Measurements from ENCODE around the gene MSANTD1.

The MSANTD1 gene

DNA sequence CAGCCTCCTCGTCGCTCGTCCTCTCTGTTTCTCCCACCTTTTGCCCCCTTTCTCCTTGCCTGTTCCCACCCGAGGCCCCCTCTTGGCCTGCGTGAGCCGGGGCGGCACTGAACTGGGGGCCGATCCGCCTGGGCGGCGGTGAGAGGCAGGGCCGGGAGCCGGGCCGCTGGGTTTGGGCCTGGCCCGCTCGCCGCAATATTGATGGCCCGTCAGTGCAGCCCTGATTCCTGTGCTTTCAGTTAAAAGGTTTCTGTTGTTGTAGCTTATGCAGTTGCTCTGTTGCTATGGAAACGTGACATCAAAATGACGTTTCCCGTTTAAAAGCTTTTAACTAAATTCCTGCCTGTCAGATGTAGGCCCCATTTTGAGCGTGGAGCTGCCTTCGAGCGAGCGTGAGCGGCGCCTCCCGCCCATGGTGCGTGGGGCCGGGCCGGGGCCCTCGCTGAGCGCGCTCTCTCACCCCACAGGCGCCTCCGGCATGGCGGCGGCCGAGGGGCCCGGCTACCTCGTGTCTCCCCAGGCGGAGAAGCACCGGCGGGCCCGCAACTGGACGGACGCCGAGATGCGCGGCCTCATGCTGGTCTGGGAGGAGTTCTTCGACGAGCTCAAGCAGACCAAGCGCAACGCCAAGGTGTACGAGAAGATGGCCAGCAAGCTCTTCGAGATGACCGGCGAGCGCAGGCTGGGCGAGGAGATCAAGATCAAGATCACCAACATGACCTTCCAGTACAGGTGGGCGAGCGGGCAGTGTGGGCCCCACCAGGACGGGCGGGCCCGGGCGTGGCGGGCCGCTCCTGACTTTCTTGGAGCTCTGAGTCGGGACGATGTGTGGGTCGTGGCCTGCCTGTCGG is at the start of gene MSANTD1:
TSS of gene MSANTD1 (plus strand) at position 349 of the 851 bp plus-strand sequence. CDS start at position 413, 64 bp downstream.
- no peak within 1 kb of the TSS for H3K27ac ChIP-seq
- TF ChIP-seq, protein P1, sequence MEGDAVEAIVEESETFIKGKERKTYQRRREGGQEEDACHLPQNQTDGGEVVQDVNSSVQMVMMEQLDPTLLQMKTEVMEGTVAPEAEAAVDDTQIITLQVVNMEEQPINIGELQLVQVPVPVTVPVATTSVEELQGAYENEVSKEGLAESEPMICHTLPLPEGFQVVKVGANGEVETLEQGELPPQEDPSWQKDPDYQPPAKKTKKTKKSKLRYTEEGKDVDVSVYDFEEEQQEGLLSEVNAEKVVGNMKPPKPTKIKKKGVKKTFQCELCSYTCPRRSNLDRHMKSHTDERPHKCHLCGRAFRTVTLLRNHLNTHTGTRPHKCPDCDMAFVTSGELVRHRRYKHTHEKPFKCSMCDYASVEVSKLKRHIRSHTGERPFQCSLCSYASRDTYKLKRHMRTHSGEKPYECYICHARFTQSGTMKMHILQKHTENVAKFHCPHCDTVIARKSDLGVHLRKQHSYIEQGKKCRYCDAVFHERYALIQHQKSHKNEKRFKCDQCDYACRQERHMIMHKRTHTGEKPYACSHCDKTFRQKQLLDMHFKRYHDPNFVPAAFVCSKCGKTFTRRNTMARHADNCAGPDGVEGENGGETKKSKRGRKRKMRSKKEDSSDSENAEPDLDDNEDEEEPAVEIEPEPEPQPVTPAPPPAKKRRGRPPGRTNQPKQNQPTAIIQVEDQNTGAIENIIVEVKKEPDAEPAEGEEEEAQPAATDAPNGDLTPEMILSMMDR (conservative IDR thresholded peaks at IDR 0.05), result no peak

DNA sequence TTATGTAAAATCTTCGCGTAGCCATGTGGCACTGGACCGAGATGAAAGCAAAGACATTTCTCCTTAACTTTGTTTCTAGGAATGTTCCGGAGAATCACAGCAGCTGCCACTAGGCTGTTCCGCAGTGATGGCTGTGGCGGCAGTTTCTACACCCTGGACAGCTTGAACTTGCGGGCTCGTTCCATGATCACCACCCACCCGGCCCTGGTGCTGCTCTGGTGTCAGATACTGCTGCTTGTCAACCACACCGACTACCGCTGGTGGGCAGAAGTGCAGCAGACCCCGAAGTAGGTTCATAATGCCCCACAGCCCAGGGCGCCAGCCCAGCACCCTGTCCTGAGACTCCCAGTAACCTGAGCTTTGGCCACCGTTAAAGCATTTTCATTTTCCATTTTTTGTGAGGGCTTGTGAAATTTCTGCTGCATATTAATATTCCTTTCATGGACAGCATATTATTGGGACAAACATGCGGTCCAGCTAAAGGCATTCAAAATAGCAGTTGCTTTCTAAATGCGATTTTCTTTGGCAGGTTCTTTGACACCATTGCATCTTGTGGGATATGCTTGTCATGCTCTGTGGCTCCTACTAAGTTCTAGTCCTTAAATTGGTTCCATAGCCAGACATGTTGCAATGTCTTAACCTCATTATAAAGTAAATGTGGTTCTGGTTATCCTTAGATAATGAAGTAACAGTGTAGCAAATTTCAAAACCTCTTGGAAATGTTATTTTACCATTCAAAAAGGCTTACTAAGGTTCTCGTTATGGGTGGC is 49.1 kb upstream of the MSANTD1 start:
- TF ChIP-seq, protein P1 (conservative IDR thresholded peaks at IDR 0.05), result no peak

DNA sequence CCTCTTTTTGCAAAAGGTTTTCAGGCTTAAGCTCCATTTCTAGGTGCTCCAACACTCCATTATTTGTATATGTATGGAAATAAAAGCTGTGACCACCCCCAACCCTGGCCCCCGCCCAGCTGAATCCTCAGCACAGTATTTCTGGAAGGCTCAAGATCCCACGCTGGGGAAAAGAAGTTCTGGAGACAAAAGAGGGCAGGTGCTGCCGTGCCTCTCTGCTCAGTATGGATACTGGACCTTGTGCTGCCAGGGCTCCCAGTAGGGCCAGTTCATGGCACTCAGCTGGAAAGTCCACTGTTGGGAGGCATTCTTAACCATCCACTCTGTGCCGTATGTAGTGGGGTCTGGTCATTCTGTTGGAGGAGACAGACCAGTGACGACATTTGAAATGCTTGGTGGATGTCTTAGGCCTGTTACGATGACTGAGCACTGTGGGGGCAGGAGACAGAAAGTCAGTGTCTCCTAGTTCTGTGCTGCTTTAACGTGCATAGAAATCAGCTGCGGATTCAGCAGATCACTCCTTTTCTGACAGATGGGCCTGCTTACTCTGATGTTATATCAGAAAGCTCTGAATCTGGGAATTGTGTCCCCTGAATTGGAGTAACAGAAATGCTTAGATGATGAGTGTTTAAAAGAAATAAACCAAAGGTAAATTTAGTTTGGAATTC is 48.4 kb upstream of the MSANTD1 start:
- no peak overlapping the region for H3K27ac ChIP-seq

More for the DNA sequence above, 49.1 kb upstream of the MSANTD1 start:
- H3K27ac ChIP-seq, result no peak overlapping the region

DNA sequence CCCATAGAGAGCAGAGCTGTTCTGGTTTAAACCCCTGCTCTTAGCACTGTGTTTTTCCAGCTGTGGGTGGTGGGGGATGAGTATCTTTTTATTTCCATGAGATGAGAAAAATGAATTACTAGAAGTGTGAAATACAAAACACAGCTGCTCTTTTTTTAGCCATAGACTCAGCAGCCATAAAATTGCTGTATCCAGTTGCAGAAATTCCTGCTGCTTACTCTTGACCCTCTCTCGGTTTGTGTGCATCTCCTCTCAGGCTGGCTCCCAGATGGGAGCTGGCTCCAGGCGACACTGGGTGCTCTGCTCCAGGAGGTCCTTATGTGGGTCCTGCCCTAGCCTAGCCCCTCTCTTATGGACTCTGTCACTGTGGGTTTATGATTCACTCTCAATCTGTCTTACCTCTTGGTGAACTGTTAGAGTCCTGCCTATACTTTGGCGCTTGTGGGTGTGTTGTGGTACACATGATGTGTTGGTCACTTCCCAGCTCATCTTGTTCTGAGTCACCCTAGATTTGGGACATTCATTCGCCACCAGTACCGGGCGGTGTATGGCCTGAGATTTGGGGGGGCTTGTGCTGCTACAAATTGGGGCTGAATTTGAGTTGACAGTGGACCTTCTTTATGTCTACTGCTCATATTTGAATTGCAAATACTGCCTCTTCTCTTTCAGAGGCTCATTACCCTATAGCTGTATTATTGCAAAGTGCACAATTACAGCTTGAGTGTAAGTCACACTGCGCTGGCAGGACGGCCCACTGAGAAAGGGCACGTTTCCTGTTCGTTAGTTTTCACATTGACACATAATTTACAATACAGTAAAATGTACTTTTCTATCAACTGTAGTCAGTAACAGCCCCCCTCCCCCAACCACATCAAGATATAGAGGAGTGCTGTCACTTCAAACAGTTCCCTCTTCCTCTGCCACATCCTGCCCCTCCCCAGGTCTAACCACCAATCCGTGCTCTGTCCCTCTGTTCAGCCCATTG is 46.9 kb upstream of the MSANTD1 start:
- TF ChIP-seq, protein P1 (conservative IDR thresholded peaks at IDR 0.05), result no peak
- no peak overlapping the region for H3K27ac ChIP-seq

More for the DNA sequence above, 48.4 kb upstream of the MSANTD1 start:
- TF ChIP-seq, protein P1 (conservative IDR thresholded peaks at IDR 0.05), result no peak

DNA sequence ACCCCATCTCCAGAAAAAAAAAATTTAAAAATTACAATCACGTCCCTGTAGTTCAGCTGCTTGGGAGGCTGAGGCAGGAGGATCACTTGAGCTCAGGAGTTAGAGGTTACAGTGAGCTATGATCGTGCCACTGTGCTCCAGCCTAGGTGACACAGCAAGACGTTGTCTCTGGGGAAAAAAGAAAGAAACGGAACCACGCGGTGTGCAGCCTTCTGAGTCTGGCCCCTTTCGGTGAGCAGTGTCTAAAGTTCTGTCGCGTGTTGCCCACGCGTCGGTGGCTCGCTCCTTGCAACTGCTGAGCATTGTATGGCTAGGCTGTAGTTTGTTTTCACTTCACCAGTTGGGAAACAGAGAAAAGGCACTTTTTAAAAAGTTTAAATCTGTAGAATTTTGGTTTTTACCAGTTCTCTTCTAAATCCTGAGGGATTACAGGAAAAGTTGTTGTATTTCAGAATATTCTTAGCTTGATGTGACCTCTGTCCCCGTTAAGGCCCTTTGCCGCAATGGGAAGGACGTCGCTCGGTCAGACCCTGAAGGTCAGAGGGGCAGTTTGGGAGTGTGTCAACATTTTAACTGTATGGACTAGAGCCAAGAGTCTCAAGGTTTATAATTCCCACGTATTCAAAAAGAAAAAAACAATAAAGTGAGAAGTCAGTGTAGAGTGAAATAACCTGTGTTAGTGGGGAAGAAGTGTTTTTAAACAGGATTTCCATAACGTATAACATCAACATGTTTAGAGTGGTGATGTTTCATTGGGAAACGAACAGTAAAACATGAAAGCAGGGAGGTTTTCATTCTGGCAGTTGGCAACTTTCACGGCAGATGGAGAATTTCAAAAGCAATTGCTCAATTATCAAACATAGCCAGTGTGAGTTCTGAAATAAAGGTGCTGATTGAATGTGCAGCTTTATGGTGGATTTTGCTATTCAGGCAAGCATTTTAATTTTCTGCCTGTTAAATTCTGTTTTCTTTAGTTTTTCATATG is 45.8 kb upstream of the MSANTD1 start:
- H3K27ac ChIP-seq, result no peak overlapping the region
- TF ChIP-seq, protein P1 (conservative IDR thresholded peaks at IDR 0.05), result no peak

DNA sequence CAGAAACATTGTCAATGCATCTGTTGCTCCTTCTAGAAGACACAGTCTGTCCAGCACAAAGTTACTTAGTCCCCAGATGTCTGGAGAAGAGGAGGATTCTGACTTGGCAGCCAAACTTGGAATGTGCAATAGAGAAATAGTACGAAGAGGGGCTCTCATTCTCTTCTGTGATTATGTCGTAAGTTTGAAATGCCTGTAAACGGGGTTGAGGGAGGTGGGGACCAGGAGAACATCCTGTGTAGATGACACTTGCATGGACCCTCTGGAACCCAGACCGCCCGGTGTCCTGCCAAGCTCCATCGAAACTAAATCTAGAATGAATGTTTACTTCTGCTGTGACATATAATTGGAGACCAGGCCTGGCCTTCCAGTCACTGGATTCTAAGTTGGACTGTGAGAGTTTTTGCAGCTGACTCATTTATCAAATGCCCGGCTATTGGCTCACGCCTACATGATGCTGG is 45.0 kb upstream of the MSANTD1 start:
- no peak overlapping the region for H3K27ac ChIP-seq
- TF ChIP-seq, protein P1 (conservative IDR thresholded peaks at IDR 0.05), result no peak
